ENCODE data around the gene LYRM9.
"Not testable (repeated sequence)": the region's sequence is repeated elsewhere in the genome, so short reads cannot be mapped to it uniquely, and the experiment has no call there.

The LYRM9 gene

GRCh38 chr17:27873746-27874145, 19.4 kb downstream of the LYRM9 start:
- no peak for DNase-seq (ENCODE audit: low spot score)

GRCh38 chr17:27873211-27873610, 20.0 kb downstream of the LYRM9 start:
- no peak for DNase-seq (ENCODE audit: low spot score)

DNA sequence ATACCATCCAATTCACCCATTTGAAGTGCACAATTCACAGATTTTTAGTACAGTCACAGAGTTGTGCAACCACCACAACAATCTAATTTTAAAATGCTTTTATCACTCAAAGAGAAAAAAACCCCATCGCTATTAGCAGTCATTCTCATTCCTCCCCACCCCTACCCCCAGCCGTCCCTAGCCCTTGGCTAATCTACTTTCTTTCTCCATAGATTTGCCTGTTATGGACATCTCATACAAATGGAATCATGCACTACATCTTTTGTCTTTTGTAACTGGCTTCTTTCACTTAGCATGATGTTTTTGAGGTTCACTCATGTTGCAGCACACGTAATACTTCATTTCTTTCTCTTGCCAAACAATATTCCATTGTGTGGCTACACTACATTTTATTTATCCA, 20.4 kb downstream of the LYRM9 start:
- DNase-seq (ENCODE audit: low spot score) = no peak

GRCh38 chr17:27871407-27871806, 21.8 kb downstream of the LYRM9 start:
- no peak for DNase-seq (ENCODE audit: low spot score)

GRCh38 chr17:27870345-27870744, 22.8 kb downstream of the LYRM9 start:
- DNase-seq (ENCODE audit: low spot score) = no peak

DNA sequence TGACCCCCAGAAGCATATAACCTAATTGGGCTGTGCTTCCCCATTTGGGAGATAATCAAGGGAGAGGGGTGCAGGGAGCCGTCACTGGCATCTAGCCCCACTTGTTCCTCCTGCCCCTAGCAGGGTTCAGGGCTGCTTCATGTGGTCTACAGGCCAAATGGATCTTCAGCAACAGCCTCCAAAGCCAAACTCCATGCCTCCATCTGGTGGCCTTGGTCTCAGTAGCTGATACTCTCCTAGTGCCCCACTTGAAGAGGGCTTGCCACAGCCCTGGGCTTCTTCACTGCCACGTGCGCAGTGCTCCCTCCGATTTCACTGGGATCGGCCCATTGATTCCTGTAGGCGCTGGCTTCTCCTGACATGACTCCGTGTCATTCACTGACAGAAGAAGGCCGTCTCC, 24.6 kb downstream of the LYRM9 start:
- DNase-seq (ENCODE audit: low spot score) = no peak

- DNase-seq (ENCODE audit: low spot score) = no peak
Measured at GRCh38 chr17:27862840-27863239, 30.3 kb downstream of the LYRM9 start.

- peak; percentile 20 for DNase-seq (ENCODE audit: low spot score)
Measured at GRCh38 chr17:27862004-27862403, 31.2 kb downstream of the LYRM9 start.

DNA sequence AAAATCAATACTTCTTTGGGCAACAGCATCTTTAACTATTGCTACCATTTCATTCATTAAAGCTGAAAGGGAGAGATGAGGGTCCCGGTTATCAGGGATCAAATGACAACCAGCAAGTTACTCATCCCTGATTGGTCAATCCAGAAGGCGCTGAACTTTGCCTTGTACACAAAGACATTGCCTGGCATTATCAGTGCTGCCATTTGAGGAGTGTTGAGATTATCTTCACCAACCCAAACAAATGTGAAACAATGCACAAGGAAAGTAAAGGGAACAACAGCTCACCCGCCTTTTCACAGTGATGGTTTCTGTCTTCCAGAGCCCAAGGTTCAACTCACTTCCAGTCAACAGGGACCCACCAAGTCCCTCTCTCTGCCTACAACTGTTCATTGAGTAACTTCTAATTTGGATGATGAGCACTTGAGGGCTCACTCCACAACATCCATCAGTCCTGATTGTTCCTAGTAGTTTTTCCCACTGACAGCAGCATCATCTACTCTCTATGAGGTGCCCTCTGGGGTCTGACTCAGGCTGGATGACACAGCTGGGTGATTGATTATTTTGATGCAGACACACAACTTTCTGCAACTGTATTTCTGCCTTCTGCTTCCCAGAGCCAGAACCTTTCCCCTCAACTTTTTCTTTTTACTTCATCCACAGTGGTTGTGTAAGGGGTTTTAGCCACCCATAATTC, 32.0 kb downstream of the LYRM9 start:
- no peak for DNase-seq (ENCODE audit: low spot score)

DNA sequence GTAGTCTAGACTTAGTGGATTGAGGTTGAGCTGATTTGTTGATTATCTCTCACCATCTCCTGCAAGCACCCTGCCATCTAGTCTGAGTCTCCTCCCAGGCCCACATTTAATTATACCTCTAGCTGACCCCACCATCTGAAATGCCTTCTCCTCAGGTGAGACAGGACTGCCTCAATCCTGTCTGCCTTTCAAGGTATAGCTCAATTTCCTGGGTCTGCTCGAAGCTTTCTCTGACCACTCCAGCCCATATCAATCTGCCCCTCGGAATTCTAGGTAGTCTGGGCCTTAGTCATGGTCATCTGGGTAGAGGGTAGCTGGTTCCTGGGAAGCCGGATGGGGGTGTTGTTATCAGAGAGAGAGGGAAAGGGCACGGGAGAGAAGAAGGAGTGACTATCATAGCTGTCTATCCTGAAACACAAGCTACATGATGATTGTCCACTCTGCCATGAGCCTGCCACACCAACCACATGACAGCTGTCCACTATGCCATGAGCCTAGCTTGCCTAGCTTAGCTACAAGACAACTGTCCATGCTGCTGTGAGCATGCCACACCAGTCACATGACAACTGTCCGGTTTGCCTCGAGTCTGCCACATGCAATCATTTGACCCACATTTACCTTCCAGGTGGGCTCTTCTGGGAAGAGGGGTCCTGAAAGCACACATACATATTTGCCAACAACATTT, 34.4 kb downstream of the LYRM9 start:
- DNase-seq (ENCODE audit: low spot score) = no peak

DNA sequence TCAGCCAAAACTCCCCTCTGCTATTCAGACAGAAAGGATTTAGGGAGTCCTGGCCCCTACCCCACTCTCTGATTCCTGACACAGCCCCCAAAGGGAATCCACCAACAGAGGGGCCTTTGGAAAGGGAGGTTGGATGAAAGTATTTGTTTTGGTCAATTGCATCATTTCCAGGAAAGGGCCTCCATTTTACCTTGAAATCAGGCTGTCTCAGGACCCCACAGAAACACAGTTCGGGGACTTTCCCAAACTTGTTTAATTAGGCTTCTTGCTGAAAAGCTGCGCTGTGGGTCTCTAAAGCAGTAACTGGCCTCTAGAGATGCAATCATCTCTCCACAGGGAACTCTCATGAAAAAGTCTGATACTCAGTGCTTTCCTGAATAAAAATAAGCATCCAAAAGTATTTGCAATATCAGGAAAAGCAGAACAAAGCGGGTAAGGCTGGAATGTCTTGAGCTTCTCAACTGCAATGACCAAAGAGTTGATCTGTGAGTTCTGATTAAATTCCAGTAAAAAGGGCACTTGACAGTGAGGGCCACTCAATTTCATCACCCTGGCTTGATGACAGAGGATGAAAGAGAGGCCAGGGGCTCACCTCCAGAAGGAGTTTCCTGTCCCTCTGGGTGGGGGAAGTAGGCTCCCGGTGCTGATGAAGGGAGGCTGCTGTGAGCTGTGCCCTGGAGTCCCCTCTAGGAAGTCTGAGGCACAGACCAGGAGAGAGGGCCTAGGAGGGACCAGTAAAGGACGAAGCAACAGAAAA, 36.3 kb downstream of the LYRM9 start:
- no peak for DNase-seq (ENCODE audit: low spot score)

- DNase-seq (ENCODE audit: low spot score) = no peak
Measured at GRCh38 chr17:27855454-27855853, 37.7 kb downstream of the LYRM9 start.

GRCh38 chr17:27854163-27854562, 39.0 kb downstream of the LYRM9 start:
- DNase-seq (ENCODE audit: low spot score) = no peak

DNA sequence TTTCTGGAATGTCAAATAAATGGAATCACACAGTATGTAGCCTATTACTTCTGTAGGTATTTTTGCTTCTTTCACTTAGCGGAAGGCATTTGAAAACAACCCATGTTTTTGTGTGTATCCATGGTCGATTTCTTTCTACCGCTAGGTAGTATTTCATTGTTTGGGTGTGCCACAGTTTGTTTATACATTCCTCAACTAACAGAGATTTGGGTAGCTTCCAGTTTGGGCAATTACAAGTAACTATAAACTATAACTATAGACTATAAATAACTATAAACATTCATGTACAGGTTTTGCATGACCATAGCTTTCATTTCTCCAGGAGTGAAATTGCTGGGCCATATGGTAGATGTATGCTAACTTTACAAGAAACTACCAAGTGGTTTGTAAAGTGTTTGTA, 40.1 kb downstream of the LYRM9 start:
- DNase-seq (ENCODE audit: low spot score) = no peak

- DNase-seq (ENCODE audit: low spot score) = no peak
Measured at GRCh38 chr17:27849474-27850185, 43.5 kb downstream of the LYRM9 start.

GRCh38 chr17:27848931-27849330, 44.2 kb downstream of the LYRM9 start:
- no peak for DNase-seq (ENCODE audit: low spot score)

DNA sequence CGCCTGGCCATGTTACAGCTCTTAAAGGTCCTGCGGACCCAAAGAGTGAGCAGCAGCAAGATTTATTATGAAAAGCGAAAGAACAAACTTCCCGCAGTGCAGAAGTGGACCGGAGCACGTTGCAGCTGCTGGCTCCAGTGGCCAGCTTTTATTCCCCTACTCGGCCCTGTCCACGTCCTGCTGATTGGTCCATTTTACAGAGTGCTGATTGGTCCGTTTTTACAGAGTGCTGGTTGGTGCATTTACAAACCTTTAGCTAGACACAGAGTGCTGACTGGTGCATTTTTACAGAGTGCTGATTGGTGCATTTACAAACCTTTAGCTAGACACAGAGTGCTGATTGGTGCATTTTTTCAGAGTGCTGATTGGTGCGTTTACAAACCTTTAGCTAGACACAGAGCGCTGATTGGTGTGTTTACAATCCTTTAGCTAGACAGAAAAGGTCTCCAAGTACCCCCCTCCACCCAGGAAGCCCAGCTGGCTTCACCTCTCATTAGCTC, 46.3 kb downstream of the LYRM9 start:
- DNase-seq (ENCODE audit: low spot score) = not testable (repeated sequence)

GRCh38 chr17:27846042-27846655, 47.0 kb downstream of the LYRM9 start:
- DNase-seq (ENCODE audit: low spot score) = no peak

DNA sequence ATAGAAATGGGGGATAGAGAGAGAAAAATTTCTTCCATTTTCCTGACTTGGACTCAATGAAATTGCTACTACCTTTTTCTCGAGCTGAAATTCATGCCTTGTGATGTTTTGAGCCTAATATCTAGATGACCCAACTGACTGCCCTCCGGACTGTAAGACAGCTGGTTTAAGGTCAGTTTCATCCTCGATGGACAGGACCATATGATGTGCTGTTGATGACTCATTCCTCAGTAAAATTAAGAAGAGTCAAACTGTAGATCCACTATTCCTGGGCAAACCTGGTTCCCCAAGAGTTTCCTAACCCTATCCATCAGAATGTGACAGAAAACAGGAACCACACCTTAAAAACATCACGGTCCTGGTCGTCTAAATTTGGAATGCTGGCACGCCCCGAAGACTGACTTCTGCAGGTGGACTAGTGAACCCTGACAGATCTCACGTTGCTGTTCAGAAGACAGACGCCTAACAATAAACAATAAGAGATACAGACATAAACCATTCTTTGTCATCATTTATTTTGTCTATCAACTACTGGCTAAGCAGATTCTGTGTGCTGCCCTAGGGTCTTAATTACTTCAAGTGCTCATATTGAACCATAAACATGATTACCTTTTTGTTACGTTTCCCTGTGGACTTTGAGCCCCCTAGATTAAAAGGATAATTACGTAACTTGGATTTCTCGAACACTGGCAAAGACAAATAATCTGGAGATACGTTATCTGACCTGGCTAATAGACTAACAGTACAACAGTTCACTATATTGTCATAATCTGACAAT, 47.7 kb downstream of the LYRM9 start:
- no peak for DNase-seq (ENCODE audit: low spot score)

DNA sequence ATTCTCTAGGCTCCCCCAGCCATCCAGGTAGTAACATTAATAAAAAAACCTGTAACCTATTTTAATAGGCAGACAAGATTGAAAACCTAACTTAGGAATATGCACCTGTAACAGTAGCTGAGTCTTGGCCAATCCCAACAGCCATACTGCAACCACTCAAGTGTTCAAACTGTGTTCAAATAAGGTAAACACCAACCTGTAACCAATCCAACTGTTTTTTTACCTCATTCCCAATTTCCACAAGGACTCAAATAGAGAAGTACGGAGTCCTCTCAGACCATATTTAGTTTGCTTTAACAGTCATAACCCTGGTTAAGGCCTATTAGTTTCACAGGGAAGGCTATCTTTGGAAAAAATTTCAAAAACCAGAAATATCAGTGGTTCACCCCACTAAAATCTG, 52.5 kb downstream of the LYRM9 start:
- DNase-seq (ENCODE audit: low spot score) = no peak

GRCh38 chr17:27840406-27840678, 52.8 kb downstream of the LYRM9 start:
- not testable (repeated sequence) for DNase-seq (ENCODE audit: low spot score)
